ENCODE data around the gene RHBDF2.
"Not testable (repeated sequence)": the region's sequence is repeated elsewhere in the genome, so short reads cannot be mapped to it uniquely, and the experiment has no call there.

RHBDF2 gene

DNA sequence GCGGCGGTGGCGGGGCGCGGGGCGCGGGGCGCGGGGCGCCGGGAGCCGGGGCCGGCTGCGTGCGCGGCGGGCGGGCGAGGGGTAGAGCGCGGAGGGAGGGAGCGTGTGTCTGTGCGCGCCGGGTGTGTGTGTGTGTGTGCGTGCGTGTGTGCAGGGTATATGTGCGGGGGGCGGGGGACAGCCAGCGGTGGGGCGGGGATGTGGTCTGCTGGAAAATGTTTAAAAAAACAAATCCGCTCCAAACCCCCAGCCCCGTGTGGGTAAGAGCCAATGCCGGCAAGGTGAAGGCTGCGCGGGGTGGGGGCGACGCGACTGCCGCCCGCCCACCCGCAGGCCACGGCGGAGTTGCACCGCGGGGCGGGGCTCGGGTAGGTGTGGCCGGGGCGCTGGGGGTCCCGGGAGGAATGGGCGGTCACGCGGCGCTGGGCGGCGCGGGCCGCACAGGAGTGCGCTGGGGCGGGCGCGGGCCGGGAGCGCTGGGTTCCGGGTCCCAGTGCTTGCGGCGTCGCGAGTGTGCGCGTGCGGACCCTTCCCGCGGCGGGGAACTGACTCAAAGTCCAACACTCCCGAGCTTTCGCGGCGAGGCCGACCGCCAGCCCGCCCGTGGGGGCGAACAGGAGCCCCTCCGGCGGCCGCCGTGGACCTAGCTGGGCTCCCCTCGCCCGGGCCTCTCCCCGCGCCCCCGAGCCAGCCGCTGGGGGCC, 36.5 kb upstream of the RHBDF2 start, which contains the start of gene CYGB:
Gene CYGB (minus strand): TSS at position 132 of the 703 bp plus-strand sequence. CDS start 167 bp downstream, outside the sequence.
- DNase-seq: no peak

- no peak for DNase-seq
Observed at GRCh38 chr17:76537288-76537577, 36.0 kb upstream of the RHBDF2 start.

DNA sequence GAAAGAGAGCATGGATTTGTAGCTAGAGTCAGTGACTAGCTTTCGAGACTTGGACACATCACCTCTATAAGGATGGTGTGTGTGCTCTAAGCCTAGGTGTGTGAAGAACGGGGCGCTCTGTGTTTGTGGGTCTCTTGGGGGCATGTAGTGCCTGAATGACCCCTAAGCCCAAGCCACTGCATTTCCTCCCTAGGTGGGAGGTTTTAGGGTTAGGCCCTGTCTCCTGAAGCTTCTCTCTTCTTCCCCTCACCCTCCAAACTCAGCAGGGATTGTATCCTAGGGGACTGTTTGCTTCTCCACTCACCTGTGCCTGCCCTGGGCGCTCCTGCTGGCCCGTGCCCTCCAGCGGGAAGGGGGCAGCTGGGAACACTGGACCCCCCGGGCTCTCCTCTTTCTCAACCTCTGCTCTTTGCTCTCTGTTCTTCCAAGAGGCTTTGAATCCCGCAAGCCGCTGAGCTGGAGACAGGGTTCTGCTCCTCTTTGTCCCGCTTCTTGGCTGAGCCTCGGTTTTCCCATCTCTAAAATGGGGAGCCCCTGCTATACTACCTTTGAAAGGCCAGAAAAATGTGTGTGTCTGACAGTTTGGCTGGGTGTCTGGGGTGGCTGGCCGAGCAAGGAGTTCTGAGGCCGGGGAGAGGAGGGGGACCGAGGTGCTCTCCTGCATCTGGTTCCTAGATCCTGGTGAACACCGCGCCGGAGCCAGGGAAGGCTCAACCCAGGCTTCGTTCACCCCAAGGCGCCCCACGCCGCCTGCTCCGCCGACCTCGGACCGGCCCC, 35.5 kb upstream of the RHBDF2 start:
- DNase-seq: no peak

- no peak for DNase-seq
Observed at GRCh38 chr17:76535788-76536510, 34.7 kb upstream of the RHBDF2 start.

DNA sequence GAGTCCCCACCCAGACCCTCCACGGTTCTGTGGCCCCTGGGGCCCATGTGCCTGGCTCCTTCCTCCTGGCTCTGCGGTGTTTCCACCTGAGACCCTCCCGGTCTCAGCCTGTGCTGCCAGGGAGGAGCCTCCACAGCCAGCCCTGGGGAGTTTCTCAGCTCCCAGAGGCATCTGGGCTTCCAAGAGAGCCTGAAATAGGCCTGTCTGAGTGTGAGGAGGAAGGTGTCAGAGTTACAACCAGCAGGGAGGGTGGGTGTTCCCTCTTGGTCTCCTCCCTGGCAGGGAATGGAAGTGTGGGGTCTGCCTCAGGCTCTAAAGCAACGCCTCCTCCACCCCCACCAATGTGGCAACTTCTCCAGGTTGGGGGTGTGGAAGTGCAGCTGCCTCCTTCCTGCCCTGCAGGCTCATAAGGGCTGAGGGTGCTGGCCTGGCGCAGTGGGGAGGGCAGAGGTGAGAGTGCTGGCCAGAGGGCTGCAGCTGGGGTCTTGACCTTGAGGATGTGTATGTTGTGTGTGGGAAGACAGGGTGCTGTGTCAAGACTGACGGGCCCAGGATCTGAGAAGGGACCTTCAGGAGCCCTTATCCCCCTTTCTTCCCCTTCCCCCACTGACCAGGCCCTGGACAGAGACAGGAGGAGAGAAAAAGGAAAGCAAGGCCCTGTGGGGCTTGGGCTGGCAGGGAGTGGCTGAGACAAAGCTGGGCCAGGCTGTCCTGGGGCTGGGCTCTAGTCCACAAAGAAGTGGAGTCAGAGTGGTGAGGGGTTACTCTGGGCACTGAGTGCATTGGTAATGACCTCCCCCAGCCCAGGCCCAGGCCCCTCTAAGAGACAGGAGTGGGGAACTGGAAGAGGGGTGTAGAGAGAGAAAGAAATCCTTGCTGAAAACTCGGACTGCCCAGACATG, 33.9 kb upstream of the RHBDF2 start:
- DNase-seq: no peak

- DNase-seq: not testable (repeated sequence)
Observed at GRCh38 chr17:76533640-76534359, 32.6 kb upstream of the RHBDF2 start.

DNA sequence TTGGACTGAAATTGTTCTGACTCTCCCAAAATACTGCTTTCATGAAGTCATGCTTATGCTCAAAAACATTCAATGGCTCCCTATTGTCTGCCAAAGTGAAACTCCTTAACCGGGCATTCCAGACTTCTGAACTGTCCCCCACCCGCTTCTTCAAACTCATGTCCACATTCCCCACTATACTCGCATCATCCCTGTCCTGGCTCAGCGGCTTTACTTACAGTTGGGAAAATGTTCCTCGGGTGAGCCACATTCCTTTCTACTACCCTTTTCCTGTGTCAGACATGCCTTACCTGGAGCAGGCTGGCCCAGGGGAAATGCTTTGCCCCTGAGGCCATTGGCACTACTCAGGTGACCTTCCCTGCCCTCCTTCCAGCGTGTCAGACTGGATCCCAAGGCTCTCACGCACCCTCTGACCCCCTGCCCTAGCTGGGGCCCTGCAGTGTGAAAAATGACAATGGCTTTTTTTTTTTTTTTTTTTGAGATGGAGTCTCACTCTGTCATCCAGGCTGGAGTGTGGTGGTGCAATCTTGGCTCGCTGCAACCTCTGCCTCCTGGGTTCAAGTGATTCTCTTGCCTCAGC, 30.9 kb upstream of the RHBDF2 start:
- DNase-seq: no peak

DNA sequence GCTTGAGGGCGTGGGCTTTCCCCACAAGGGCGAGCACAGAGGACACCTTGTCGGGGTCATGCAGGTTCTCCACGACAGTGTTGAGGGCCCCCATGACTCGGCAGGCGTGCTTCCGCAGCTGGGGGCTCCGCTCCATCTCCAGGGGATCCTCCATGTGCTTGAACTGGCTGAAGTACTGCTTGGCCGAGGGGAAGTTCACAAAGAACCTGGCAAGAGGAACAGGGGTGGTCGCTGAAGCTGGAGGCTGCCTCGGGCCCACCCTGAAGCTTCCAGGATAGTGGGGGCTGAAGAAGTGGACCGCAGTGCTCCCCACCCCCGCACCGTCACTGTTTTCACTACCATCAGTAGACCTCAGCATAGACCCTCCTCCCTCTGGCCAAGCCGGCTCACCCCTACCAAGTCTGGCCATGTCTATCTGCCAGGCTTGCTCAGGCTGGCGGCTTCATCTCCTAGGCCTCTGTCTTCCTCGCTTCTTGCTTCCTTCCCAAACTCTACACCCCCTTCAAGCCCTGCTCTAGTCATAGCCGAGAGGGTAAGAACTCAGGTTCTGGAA, 30.3 kb upstream of the RHBDF2 start:
- no peak for DNase-seq

- no peak for DNase-seq
Observed at GRCh38 chr17:76530811-76531485, 29.7 kb upstream of the RHBDF2 start.

DNA sequence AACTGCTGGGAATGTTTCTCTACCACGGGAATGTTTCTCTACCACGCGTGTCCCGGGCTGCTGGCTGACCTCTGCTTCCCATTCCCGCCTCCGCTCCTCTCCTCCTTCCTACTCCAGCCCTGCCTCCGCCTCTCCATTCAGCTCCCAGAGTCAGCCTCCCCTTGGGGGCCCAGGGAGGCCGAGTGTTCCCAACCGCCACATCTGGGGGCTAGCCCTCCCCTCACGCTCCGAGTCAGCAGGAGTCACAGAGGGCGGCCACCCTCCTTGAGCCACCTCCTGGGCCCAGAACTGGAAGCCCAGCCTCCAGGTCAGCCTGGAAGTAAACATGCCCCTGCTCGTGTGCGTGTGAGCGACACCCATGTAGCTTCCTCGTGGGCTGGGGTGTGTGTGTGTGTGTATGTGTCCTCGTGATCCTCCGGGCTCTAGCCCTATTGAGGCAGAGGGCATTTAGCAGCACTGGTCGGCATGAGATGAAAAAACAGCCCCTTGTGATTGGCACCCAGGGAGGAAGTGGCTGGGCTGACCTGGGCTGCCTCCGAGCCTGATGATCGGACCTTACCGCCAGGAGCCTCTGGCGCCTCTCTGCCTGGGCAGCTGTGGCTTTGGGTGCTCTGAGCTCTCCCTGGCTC, 29.0 kb upstream of the RHBDF2 start:
- DNase-seq: no peak

- DNase-seq: no peak
Observed at GRCh38 chr17:76529224-76530094, 28.2 kb upstream of the RHBDF2 start.

DNA sequence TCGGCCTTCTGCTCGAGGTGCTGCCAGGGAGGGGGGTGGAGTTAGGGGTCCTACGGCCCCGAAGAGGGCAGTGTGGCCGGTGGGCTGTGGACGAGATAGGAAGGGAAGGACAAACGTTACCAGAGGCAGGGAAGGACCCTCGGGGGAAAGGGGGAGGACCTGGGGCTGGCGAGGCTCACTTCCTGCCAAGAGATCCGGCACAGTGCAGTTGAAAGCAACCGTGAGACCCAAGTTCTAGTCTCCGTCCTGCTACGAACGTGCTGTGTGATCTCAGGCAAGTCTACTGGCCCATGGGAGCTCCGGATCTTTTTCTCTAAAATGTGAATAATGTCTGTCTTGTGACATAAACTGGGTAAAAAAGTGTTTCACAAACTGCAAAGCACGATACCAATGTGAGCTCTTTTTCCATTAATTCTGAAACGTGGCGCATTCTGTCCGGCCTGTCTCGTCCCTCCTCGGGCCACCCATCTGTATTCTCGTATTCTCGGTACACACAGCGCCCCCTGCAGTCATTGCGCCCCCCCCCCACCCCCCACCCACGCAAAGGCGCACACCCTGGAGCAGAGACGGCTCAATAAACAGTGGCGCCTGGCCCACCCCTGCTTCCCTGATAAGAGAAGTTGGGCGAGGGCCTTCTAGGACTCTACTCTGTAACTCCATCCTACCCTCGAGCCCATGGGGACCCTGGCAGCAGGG, 27.5 kb upstream of the RHBDF2 start:
- no peak for DNase-seq

DNA sequence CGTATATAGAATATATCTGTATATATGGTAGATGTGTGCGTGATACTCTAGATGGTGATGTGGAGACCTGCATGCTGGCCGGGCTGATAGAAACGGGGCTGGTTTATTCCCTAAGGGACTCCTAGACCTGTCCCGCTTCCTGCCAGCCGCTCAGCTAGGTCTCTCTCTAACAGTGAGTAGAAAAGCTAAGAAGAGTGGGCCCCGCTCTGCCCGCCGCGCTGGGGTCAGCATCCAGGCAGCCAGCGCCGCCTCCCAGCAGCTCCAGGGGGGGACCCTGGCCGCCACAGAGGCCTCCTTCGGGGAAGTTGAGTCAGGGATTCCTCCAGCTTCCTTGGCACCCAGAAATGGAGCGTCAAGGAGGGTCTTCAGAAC, 26.9 kb upstream of the RHBDF2 start:
- DNase-seq: no peak

DNA sequence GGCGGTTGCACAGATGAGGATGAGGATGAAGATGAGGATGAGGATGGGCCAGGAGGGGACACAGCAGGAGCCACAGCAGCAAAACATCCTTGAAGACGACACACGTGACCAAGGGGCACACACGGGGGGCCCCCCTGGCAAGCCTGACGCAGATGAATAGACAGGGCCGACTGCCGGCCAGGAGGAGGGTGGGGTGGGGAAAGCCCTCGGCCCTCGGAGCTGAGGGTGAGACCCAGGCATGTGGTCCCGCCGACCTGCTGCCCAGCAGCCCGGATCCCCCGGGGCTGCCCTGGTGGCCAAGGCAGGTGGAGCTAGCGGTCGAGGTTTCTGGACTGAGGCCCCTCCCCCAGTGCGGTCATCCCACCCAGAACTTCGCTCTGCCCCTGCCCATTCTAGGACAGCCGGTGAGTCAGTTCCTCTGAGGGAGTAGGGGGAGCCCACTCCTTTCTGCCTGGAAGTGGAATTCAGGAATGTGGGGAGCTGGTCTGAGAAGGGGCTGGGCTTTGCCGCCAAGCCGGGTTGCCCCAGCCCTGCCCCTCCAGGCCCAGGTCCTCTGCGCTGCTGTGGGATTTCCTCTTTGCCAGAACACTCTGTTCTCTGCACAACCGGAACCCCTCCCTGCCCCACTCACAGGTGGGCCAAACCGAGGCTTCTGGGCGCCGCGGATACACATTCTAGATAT, 26.3 kb upstream of the RHBDF2 start:
- no peak for DNase-seq

GRCh38 chr17:76527016-76527415, 25.8 kb upstream of the RHBDF2 start:
- DNase-seq: not testable (repeated sequence)

DNA sequence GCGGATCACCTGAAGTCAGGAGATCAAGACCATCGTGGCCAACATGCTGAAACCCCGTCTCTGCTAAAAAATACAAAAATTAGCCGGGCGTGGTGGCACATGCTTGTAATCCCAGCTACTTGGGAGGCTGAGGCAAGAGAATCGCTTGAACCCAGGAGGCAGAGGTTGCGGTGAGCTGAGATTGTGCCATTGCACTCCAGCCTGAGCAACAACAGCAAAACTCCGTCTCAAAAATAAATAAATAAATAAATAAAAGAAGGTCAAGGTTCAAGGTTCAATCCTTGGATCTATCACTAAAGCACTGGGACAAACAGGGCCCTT, 24.2 kb upstream of the RHBDF2 start:
- DNase-seq: not testable (repeated sequence)

GRCh38 chr17:76524598-76525512, 23.6 kb upstream of the RHBDF2 start:
- no peak for DNase-seq
